HFFc6 (cell line): Measurements from ENCODE around the gene LGALSL. TPM values are rescaled to one million over a fixed set of nuclear protein-coding genes. Genes with fewer than 3 reads are reported as not detected.

Experiments used
- DNase-seq: peaks from one replicate; pipeline ENCODE4 v3.0.0-alpha.2; 2018
- H3K27ac Mint-ChIP-seq: 2 replicates; pipeline ENCODE4 v1.8.0; 2020; ENCODE audit warnings: mild to moderate bottlenecking, mixed read lengths
- H3K27me3 Mint-ChIP-seq: 2 replicates; pipeline ENCODE4 v1.8.0; 2021; ENCODE audit warnings: mild to moderate bottlenecking, moderate library complexity, mixed read lengths; ENCODE audit not compliant: insufficient read depth
- H3K36me3 Mint-ChIP-seq: 2 replicates; pipeline ENCODE4 v1.8.0; 2021; ENCODE audit warnings: low read depth, mixed read lengths
- H3K4me1 Mint-ChIP-seq: 2 replicates; pipeline ENCODE4 v1.8.0; 2020; ENCODE audit warnings: low read depth, mixed read lengths
- H3K4me3 Mint-ChIP-seq: 2 replicates; pipeline ENCODE4 v1.8.0; 2020; ENCODE audit warnings: mild to moderate bottlenecking, moderate library complexity, mixed read lengths
- H3K9me3 Mint-ChIP-seq: 2 replicates; pipeline ENCODE4 v1.8.0; 2020; ENCODE audit warnings: mild to moderate bottlenecking, mixed read lengths
- total RNA-seq, 6 experiments: library from RNA; stranded (reverse); fragmentation: NEBNext Ultra II Directional; extraction: Animal tissue kit (Norgen Biotek cat#: 25700); gene quantifications; 2 replicates in 1 of 6; 3 replicates in 5 of 6; pipeline ENCODE4 v1.2.3, GENCODE V29; 2021
- TF ChIP-seq, protein P1 (sequence below): fragments of 200-600 bp; sonication (generic); IDR thresholded peaks from 2 replicates; pipeline ENCODE4 v1.5.0; 2021; ENCODE audit warnings: antibody characterized with exemption, mild to moderate bottlenecking

LGALSL gene
- total RNA-seq, 6 experiments from 2014 or later, result 0.64 to 2.1 (median 0.82) TPM

DNA sequence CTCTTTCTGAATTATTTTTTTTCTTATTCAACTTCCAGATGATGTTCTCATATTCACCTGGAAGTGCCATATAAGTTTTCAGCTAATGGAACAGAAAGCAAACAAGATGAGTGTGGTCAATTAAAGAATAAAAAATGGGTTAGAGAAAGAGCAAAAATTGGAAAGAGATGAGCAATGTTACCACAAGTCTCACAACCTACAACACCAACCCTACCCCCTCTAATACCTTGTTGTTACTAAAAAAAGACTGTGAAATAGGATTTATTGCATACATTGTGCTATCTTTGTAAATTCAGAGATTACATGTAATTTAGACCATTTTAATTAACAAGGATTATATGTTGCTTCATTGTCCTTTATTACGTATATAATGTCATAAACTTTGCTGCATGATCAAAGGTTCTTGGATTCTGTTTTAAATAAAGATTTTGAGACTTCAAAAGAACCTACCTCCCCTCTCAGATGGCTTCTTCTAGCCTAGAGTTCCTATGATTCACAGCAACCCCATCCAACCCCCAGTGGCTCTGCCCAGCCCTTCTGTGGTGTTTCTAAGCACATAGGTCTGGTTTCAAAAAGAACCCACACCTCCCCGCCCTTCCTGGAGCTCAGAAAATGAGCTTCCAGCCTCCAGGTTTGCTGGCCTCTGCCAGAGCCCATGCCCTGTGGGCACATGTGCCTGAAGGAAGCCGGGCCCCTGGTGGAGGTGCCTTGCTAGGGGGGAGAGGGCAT, 24.7 kb downstream of the LGALSL start:
- peaks cover 15% of the 10 kb centered on the region for H3K4me1 Mint-ChIP-seq
- no peak for DNase-seq
- no peak overlapping the region for H3K27ac Mint-ChIP-seq
- H3K9me3 Mint-ChIP-seq, result no peaks in the 10 kb centered on the region
- TF ChIP-seq, protein P1, sequence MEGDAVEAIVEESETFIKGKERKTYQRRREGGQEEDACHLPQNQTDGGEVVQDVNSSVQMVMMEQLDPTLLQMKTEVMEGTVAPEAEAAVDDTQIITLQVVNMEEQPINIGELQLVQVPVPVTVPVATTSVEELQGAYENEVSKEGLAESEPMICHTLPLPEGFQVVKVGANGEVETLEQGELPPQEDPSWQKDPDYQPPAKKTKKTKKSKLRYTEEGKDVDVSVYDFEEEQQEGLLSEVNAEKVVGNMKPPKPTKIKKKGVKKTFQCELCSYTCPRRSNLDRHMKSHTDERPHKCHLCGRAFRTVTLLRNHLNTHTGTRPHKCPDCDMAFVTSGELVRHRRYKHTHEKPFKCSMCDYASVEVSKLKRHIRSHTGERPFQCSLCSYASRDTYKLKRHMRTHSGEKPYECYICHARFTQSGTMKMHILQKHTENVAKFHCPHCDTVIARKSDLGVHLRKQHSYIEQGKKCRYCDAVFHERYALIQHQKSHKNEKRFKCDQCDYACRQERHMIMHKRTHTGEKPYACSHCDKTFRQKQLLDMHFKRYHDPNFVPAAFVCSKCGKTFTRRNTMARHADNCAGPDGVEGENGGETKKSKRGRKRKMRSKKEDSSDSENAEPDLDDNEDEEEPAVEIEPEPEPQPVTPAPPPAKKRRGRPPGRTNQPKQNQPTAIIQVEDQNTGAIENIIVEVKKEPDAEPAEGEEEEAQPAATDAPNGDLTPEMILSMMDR, result no peak
- no peak overlapping the region for H3K4me3 Mint-ChIP-seq
- no peaks in the 10 kb centered on the region for H3K36me3 Mint-ChIP-seq
- H3K27me3 Mint-ChIP-seq, result peaks cover 41% of the 10 kb centered on the region

DNA sequence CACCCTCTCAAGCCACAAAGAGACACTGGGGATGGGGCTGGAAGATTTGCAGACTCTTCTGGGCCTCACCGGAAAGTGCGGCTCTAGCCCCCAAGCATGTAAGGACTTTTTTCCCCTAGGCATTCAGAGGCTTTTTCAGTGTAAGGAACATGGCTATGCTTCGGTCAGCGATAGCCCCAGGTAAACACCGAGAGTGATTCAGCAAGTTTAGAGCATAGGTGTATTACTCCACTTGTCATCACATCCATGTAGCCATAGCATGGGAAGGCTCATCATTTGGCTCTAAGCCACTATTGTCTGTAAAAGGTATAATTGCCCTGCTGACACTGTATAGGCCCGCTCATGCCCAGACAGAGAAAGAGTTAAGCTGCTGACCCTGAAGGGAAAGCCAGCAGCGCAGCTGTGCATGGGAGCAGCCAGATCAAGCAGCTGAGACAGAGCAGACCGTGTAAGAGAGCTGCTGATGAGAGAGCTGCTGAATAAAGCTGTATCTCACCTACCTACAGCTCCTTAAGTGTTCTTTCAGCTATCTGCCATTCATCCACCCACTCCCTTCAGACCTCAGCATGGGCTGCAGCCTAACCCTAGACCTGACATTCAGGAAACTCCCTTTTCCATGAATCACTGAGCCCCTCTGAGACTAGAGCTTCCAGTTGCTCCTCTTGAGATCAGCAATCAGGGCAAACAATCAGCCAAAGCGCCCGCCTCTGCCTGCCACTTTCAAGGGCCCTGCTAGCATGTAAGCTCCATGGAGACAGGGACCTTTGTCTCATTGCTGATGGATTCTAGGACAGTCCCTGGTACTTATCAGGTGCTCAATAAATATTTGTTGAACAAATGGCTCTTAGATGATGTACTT, 25.5 kb downstream of the LGALSL start:
- TF ChIP-seq, protein P1, result no peak

DNA sequence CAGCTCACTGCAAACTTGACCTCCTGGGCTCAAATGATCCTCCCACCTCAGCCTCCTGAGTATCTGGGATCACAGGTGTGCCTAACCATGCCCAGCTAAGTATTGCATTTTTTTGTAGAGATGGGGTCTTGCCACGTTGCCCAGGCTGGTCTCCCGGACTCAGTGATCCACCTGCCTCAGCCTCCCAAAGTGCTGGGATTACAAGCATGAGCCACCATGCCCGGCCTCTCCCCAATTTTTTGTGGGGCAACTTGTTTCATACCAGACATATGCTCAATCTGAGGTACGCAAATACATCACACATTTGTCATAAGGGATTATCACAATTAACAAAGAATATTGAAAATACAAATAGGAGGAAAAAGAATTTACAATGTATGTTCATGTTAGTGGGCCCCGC, 27.7 kb downstream of the LGALSL start:
- Mint-ChIP-seq H3K9me3 (no peaks in the 10 kb centered on the region), H3K4me3 (no peak overlapping the region), H3K4me1 (peaks cover 15% of the 10 kb centered on the region), H3K27ac (no peak overlapping the region), H3K27me3 (peaks cover 37% of the 10 kb centered on the region), H3K36me3 (no peaks in the 10 kb centered on the region)
- TF ChIP-seq, protein P1, result no peak
- DNase-seq, result no peak

More for the DNA sequence above, 25.5 kb downstream of the LGALSL start:
- peaks cover 15% of the 10 kb centered on the region for H3K4me1 Mint-ChIP-seq
- no peak overlapping the region for H3K27ac Mint-ChIP-seq
- H3K4me3 Mint-ChIP-seq, result no peak overlapping the region
- no peaks in the 10 kb centered on the region for H3K9me3 Mint-ChIP-seq
- DNase-seq, result no peak
- no peaks in the 10 kb centered on the region for H3K36me3 Mint-ChIP-seq
- peaks cover 38% of the 10 kb centered on the region for H3K27me3 Mint-ChIP-seq

DNA sequence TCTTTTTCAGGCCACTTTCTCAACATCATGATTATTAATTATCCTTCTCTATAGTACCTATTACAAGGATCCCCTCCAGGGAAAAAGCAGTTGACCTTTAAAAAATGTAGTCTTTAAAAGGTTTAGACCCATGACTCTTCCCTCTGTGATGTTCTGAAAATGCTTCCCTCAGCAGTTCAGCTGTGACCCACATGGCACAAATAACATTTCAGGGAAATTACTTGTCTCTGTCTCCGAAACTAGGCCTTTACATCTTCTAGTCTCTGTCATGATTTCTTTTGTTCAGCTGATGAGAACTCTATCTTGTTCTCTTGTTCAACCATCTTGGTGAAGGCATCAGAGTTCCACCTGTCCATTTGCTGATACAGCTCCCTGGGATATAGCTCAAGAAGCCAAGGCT, 28.3 kb downstream of the LGALSL start:
- TF ChIP-seq, protein P1, result no peak
- Mint-ChIP-seq H3K36me3 (no peaks in the 10 kb centered on the region), H3K27me3 (peaks cover 37% of the 10 kb centered on the region), H3K27ac (no peak overlapping the region), H3K4me1 (peaks cover 15% of the 10 kb centered on the region), H3K9me3 (no peaks in the 10 kb centered on the region), H3K4me3 (no peak overlapping the region)
- DNase-seq, result no peak

DNA sequence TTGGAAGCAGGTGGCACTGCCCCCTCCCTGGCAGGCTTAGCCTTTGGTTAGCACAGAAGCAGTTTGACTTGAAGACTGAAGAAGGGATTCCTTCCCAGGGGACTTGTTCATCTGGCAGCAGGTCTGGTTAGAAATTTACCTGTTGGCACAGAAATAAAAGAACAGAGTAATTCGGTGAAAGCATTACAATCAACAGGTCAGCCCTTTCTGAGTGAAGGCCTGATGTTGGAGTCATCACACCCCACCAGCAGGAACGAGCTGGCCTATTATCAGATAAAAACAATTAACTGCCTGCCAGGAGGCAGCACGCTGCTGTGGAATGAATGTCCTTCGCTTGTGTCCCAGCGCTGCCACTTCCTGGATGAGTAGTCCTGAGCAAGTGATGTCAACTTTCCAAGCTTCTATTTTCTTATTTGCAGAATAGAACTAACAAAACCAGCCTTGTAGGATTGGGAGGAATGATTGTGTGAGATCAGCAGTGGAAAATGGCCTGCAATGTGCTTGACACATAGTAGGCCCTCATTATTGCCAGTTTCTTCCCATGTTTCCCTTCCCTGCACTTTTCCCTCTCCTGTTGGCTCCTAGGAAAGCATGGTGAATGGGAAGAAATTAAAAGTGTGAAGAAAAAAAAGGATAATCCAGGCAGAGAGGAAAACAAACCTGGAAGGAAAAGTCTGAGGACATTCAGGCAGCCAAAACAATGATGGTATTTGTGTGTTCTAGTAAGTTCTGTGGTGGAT, 29.0 kb downstream of the LGALSL start:
- DNase-seq, result peak; percentile 52
- H3K27ac Mint-ChIP-seq, result no peak overlapping the region
- no peak overlapping the region for H3K4me3 Mint-ChIP-seq
- H3K36me3 Mint-ChIP-seq, result no peaks in the 10 kb centered on the region
- peaks cover 36% of the 10 kb centered on the region for H3K27me3 Mint-ChIP-seq
- peaks cover 15% of the 10 kb centered on the region for H3K4me1 Mint-ChIP-seq
- no peaks in the 10 kb centered on the region for H3K9me3 Mint-ChIP-seq
- TF ChIP-seq, protein P1, result no peak
